Stimulated activated CD8-positive, alpha-beta memory T cell treated with anti-CD3 and anti-CD28 coated beads, Interleukin-7, amount 100 ng/mL, for 48 hours (primary cell): Measurements from ENCODE around the gene CSF1R.
"Not testable (repeated sequence)": the region's sequence is repeated elsewhere in the genome, so short reads cannot be mapped to it uniquely, and the experiment has no call there.

Source experiments
- DNase-seq, 2 donors: peaks; one replicate each; pipeline ENCODE4 v3.0.0-alpha.2; 2020; ENCODE audit warnings: low read depth in 1 of 2; ENCODE audit errors: extremely low read depth in 1 of 2

Gene CSF1R

GRCh38 chr5:150034662-150035061, 51.7 kb downstream of the CSF1R start:
- no peak for DNase-seq

GRCh38 chr5:150033334-150033733, 53.0 kb downstream of the CSF1R start:
- no peak for DNase-seq

- not testable (repeated sequence) for DNase-seq
These were observed 58.3 kb downstream of the CSF1R start for GRCh38 chr5:150028047-150028446.

GRCh38 chr5:150026682-150027172, 59.6 kb downstream of the CSF1R start:
- no peak for DNase-seq

GRCh38 chr5:150024346-150024984, 61.9 kb downstream of the CSF1R start:
- DNase-seq, result no peak

GRCh38 chr5:150023136-150023535, 63.2 kb downstream of the CSF1R start:
- DNase-seq, result no peak

GRCh38 chr5:150022681-150023080, 63.7 kb downstream of the CSF1R start:
- no peak for DNase-seq

- DNase-seq, result no peak
These were observed 64.2 kb downstream of the CSF1R start for GRCh38 chr5:150022158-150022531.

- no peak for DNase-seq
These were observed 64.7 kb downstream of the CSF1R start for GRCh38 chr5:150021491-150022157.

- DNase-seq, result no peak
These were observed 66.1 kb downstream of the CSF1R start for GRCh38 chr5:150020249-150020648.

GRCh38 chr5:150017226-150018005, 68.9 kb downstream of the CSF1R start:
- DNase-seq, result no peak

- no peak for DNase-seq
These were observed 69.8 kb downstream of the CSF1R start for GRCh38 chr5:150016537-150016936.

GRCh38 chr5:150015415-150015814, 70.9 kb downstream of the CSF1R start:
- no peak for DNase-seq

GRCh38 chr5:150014456-150014855, 71.9 kb downstream of the CSF1R start:
- no peak for DNase-seq

- DNase-seq, result no peak
These were observed 72.4 kb downstream of the CSF1R start for GRCh38 chr5:150013931-150014330.

GRCh38 chr5:150009671-150010387, 76.5 kb downstream of the CSF1R start:
- no peak for DNase-seq

- no peak for DNase-seq
These were observed 79.3 kb downstream of the CSF1R start for GRCh38 chr5:150007050-150007449.

- no peak for DNase-seq
These were observed 80.0 kb downstream of the CSF1R start for GRCh38 chr5:150006318-150006717.
